ENCODE data around the gene TNS2. TPM values are rescaled to one million over a fixed set of nuclear protein-coding genes. Genes with fewer than 3 reads are reported as not detected.

The TNS2 gene
- total RNA-seq, 1 donor from 2014 or later: 10.8 TPM

DNA sequence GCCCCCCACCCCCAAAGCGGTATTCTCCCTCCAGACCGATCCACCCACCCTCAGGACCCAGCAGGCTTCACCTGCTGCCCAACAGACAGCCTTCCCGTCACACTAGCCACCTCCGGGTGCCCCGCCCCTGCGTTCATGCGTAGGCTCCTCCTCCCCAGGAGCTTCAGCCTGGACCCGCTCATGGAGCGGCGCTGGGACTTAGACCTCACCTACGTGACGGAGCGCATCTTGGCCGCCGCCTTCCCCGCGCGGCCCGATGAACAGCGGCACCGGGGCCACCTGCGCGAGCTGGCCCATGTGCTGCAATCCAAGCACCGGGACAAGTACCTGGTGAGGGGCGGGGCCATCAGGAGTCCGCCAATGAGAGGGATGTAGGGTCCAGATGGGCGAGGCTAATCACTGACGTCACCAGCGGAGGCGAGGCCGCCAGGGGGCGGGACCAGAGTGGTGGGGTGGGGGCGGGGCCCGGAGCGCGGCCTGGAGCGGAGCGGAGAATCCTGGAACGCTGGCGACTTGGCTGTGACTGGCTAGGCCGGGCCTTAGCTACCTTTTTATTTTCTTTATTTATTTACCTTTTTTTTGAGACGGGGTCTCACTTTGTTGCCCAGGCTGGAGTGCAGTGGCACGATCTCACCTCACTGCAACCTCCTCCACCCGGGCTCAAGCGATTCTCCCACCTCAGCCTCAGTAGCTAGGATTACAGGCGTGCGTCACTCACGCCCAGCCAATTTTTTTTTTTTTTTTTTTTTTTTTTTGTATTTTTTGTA lies 4.4 kb downstream of the TNS2 start:
- peak overlapping the region; percentile 65 for H3K4me3 ChIP-seq (ENCODE audit: low read depth, low read length)
- no peak for TF ChIP-seq CTCF (conservative IDR thresholded peaks at IDR 0.05; ENCODE audit: low read depth, low read length)
- DNase-seq (ENCODE audit: low read depth): no peak

DNA sequence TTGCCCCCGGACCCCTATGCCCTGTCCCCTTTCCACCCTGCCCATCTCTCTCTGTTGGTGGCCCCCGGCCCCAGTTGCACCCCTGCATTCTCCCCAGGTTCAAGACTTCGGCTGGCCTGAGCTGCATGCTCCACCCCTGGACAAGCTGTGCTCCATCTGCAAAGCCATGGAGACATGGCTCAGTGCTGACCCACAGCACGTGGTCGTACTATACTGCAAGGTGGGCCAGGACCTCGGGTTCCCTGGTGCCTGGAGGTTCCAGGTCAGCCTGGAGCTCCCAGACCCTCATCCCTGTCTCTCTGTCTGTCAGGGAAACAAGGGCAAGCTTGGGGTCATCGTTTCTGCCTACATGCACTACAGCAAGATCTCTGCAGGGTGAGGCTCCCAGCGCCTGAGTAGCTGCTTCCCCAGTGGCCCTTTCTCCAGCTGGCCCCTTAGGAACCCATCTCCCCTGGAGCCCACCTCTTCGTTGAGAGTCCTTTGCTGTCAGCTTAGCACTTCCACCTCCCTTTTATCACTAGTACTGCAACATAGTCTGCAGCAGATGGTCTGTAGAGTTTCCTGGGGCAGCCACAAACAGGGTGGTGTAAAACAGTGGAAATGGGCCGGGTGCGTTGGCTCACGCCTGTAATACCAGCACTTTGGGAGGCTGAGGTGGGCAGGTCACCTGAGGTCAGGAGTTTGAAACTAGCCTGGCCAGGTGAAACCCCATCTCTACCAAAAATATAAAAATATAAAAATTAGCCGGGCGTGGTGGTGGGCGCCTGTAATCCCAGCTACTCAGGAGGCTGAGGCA lies 5.8 kb downstream of the TNS2 start:
- no peak for DNase-seq (ENCODE audit: low read depth)
- no peak for TF ChIP-seq CTCF (conservative IDR thresholded peaks at IDR 0.05; ENCODE audit: low read depth, low read length)
- no peak overlapping the region for H3K4me3 ChIP-seq (ENCODE audit: low read depth, low read length)

- no peak for TF ChIP-seq CTCF (conservative IDR thresholded peaks at IDR 0.05; ENCODE audit: low read depth, low read length)
- H3K4me3 ChIP-seq (ENCODE audit: low read depth, low read length): no peak overlapping the region
- DNase-seq (ENCODE audit: low read depth): no peak
Observed at GRCh38 chr12:53056296-53056695, 6.4 kb downstream of the TNS2 start.

DNA sequence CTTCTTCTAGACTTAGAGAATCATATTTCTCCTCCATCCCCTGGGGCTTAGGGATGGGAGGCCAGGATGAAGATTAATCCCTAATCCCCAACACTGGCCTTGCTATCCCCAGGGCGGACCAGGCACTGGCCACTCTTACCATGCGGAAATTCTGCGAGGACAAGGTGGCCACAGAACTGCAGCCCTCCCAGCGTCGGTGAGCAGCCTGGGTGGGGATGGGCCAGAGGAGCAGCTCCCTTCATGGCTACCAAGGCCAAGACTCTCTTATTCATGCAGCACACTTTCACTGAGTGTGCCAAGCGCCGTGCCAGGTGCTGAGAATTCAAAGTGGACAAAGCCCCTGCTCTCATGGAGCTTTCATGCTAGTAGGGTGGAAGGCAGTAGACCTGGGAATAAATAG lies 7.0 kb downstream of the TNS2 start:
- TF ChIP-seq CTCF (conservative IDR thresholded peaks at IDR 0.05; ENCODE audit: low read depth, low read length): no peak
- no peak overlapping the region for H3K4me3 ChIP-seq (ENCODE audit: low read depth, low read length)
- no peak for DNase-seq (ENCODE audit: low read depth)

GRCh38 chr12:53057816-53058500 lies 8.1 kb downstream of the TNS2 start:
- H3K4me3 ChIP-seq (ENCODE audit: low read depth, low read length): no peak overlapping the region
- DNase-seq (ENCODE audit: low read depth): no peak
- no peak for TF ChIP-seq CTCF (conservative IDR thresholded peaks at IDR 0.05; ENCODE audit: low read depth, low read length)

GRCh38 chr12:53058674-53059433 lies 9.0 kb downstream of the TNS2 start:
- DNase-seq (ENCODE audit: low read depth): no peak
- no peak overlapping the region for H3K4me3 ChIP-seq (ENCODE audit: low read depth, low read length)
- TF ChIP-seq CTCF (conservative IDR thresholded peaks at IDR 0.05; ENCODE audit: low read depth, low read length): no peak
